Erythroblast (primary cell): ENCODE data around the gene HAUS7.

Experiments
- GATA1 ChIP-seq: IDR thresholded peaks from 2 replicates; pipeline ENCODE4 v1.6.1; 2011; ENCODE audit warnings: low read depth, mild to moderate bottlenecking, control low read depth, low read length, moderate library complexity
- POLR2A ChIP-seq: IDR thresholded peaks from 2 replicates; pipeline ENCODE4 v1.6.1; 2011; ENCODE audit warnings: mild to moderate bottlenecking, low read length

DNA sequence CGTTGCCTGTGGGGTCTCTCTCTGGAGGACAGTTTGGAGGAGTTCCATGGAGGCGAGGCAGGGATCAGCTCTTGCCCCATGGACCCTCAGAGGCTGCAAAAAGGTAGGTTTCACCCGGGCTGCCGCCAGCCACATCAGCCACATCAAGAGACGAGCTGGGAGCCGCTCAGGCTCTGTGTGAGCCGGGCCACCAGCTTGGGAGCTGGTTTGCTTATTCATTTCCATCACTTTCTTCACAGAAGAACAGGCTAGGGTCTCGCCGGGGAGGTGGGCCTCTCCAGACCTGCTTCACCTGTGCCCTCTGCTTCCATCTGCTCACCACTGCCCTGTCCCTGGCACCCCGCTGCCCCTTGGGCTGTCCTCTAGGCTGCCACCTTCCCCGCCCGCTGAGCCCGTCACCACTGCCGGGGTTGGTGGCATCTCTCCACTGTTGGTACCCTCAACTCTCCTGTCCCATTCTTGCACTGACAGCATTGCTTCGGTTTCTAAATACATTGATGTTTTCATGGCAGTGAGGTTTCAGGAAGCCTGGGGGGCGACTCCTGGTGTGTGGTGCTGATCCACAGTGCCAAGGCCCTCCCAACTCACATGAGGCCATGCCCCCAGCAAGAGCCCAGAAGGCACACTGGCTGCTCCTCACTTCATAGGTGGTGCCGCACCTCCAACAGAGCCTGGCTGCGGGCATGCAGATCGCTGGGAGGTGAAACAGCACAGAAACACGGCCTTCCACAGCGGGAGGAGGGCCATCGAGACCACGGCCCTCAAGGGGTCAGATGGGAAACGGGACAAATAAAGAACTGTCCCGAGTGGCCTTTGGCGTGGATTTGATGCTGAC is 20.0 kb downstream of the HAUS7 start:
- TF ChIP-seq POLR2A (no peak), GATA1 (no peak)
